Endothelial cell of umbilical vein (primary cell): ENCODE results near the gene TMEM33.

Source experiments
- CTCF ChIP-seq, 2 donors: IDR thresholded peaks; 1 replicate in 1 of 2; 2 replicates in 1 of 2; pipeline ENCODE4 v1.5.1; 2011; ENCODE audit warnings: low read length in 2 of 2, mild to moderate bottlenecking in 2 of 2, moderate library complexity in 2 of 2, control low read depth in 1 of 2, inconsistent platforms in 1 of 2, low read depth in 1 of 2; ENCODE audit not compliant: insufficient read depth in 1 of 2; ENCODE audit errors: extremely low read depth in 1 of 2
- EZH2 ChIP-seq: IDR thresholded peaks from 2 replicates; pipeline ENCODE4 v1.6.1; 2012; ENCODE audit warnings: borderline replicate concordance, low read depth, mild to moderate bottlenecking, moderate library complexity, low read length, inconsistent platforms; ENCODE audit not compliant: severe bottlenecking
- FOS ChIP-seq: IDR thresholded peaks from 2 replicates; pipeline ENCODE4 v1.6.1; 2011; ENCODE audit warnings: mild to moderate bottlenecking, low read length, moderate library complexity, borderline replicate concordance; ENCODE audit not compliant: insufficient read depth
- JUN ChIP-seq: IDR thresholded peaks from 2 replicates; pipeline ENCODE4 v1.6.1; 2011; ENCODE audit warnings: borderline replicate concordance, low read depth; ENCODE audit not compliant: insufficient read length, insufficient read depth
- MAX ChIP-seq: IDR thresholded peaks from 2 replicates; pipeline ENCODE4 v1.6.1; 2011; ENCODE audit not compliant: insufficient read depth, insufficient read length
- POLR2A ChIP-seq: IDR thresholded peaks from 2 replicates; pipeline ENCODE4 v1.6.1; 2012; ENCODE audit warnings: low read depth, mild to moderate bottlenecking, control low read depth, low read length
- POLR2AphosphoS5 ChIP-seq: IDR thresholded peaks from 2 replicates; pipeline ENCODE4 v1.6.1; 2012; ENCODE audit warnings: low read depth, mild to moderate bottlenecking, control low read depth, low read length, moderate library complexity; ENCODE audit not compliant: insufficient read depth

GRCh38 chr4:41940834-41941233 is 5.6 kb downstream of the TMEM33 start:
- TF ChIP-seq CTCF (IDR thresholded peaks at IDR 0.05; ENCODE audit: extremely low read depth in 1 of 2, insufficient read depth in 1 of 2, low read depth in 1 of 2, low read length in 2 of 2) (no peak), POLR2AphosphoS5 (no peak), POLR2A (no peak), JUN (no peak), EZH2 (no peak), FOS (no peak), MAX (no peak)
